Naive thymus-derived CD4-positive, alpha-beta T cell (primary cell): ENCODE measurements around the gene IMPDH1. TPM values are rescaled to one million over a fixed set of nuclear protein-coding genes. Genes with fewer than 3 reads are reported as not detected.

Source experiments
- ATAC-seq: fragments of 150-1000 bp; cut with Tn5 transposase; 2 replicates; pipeline ENCODE4 v1.10.0; 2021; ENCODE audit warnings: mild to moderate bottlenecking, moderate library complexity
- CTCF ChIA-PET: fragments of 350-600 bp; sonication (Branson Sonifier 250); formaldehyde crosslinking; loops from one replicate; lab custom pipeline; 2021; ENCODE audit warnings: antibody characterized with exemption; lab: Charles Lee
- POLR2A ChIA-PET: fragments of 350-600 bp; sonication (Branson Sonifier 250); formaldehyde crosslinking; loops from one replicate; lab custom pipeline; 2021; ENCODE audit warnings: antibody characterized with exemption, inconsistent platforms; lab: Charles Lee
- DNase-seq, 9 donors: peaks; one replicate each; pipeline versions ENCODE4 v3.0.0 to v3.0.0-alpha.2; 2020 to 2022; ENCODE audit warnings: mixed read lengths in 1 of 9
- H3K27ac ChIP-seq: one replicate; pipeline ENCODE4 v1.7.0; 2013; ENCODE audit warnings: mild to moderate bottlenecking, low read depth, low read length, moderate library complexity
- H3K27me3 ChIP-seq, 2 donors: one replicate each; pipeline ENCODE4 v1.7.0; 2013; ENCODE audit warnings: low read length in 2 of 2, mild to moderate bottlenecking in 2 of 2, moderate library complexity in 2 of 2; ENCODE audit not compliant: control insufficient read depth in 2 of 2, insufficient read depth in 2 of 2
- H3K36me3 ChIP-seq, 3 experiments: 1 replicate in 2 of 3; 2 replicates in 1 of 3; pipeline ENCODE4 v1.7.0; 2013; ENCODE audit warnings: low read length in 3 of 3, mild to moderate bottlenecking in 3 of 3, moderate library complexity in 1 of 3; ENCODE audit not compliant: insufficient read depth in 3 of 3, control insufficient read depth in 2 of 3
- H3K4me1 ChIP-seq, 2 donors: one replicate each; pipeline ENCODE4 v1.7.0; 2013; ENCODE audit warnings: low read length in 2 of 2, mild to moderate bottlenecking in 2 of 2, moderate library complexity in 1 of 2; ENCODE audit not compliant: control insufficient read depth in 2 of 2, insufficient read depth in 2 of 2
- H3K4me3 ChIP-seq: 2 replicates; pipeline ENCODE4 v1.7.0; 2013; ENCODE audit warnings: mild to moderate bottlenecking, low read length
- H3K9me3 ChIP-seq, 3 experiments: 1 replicate in 2 of 3; 2 replicates in 1 of 3; pipeline ENCODE4 v1.7.0; 2013; ENCODE audit warnings: low read length in 3 of 3; ENCODE audit not compliant: control insufficient read depth in 2 of 3
- H3K27ac Mint-ChIP-seq, 9 donors: one replicate each; pipeline ENCODE4 v1.8.0; 2020 to 2022; ENCODE audit warnings: mixed read lengths in 9 of 9, mild to moderate bottlenecking in 8 of 9, moderate library complexity in 5 of 9, inconsistent platforms in 2 of 9
- H3K27me3 Mint-ChIP-seq, 5 donors: one replicate each; pipeline ENCODE4 v1.8.0; 2021 to 2022; ENCODE audit warnings: mixed read lengths in 5 of 5, mild to moderate bottlenecking in 1 of 5
- H3K36me3 Mint-ChIP-seq, 5 donors: one replicate each; pipeline ENCODE4 v1.8.0; 2020 to 2022; ENCODE audit warnings: mixed read lengths in 5 of 5, mild to moderate bottlenecking in 3 of 5, inconsistent platforms in 1 of 5
- H3K4me1 Mint-ChIP-seq, 7 donors: one replicate each; pipeline ENCODE4 v1.8.0; 2020 to 2022; ENCODE audit warnings: mixed read lengths in 7 of 7, mild to moderate bottlenecking in 3 of 7, inconsistent platforms in 1 of 7
- H3K4me3 Mint-ChIP-seq, 10 donors: one replicate each; pipeline ENCODE4 v1.8.0; 2020 to 2022; ENCODE audit warnings: mild to moderate bottlenecking in 10 of 10, mixed read lengths in 10 of 10, moderate library complexity in 6 of 10, inconsistent platforms in 2 of 10
- H3K9me3 Mint-ChIP-seq, 11 donors: one replicate each; pipeline ENCODE4 v1.8.0; 2020 to 2022; ENCODE audit warnings: mixed read lengths in 11 of 11, mild to moderate bottlenecking in 4 of 11, inconsistent platforms in 1 of 11, moderate library complexity in 1 of 11
- intact Hi-C, 2 donors: fragments of 100-400 bp; cut with micrococcal nuclease; formaldehyde crosslinking; loops; one replicate each; pipeline ENCODE4 v1.15.1; 2023
- polyA plus RNA-seq, 2 donors: library from polyadenylated mRNA; unstranded; fragments of 300-500 nt; fragmentation: Illumina TruSeq; gene quantifications; one replicate each; pipeline ENCODE4 v1.2.3, GENCODE V29; 2021
- total RNA-seq, 6 experiments: library from RNA in 5 of 6; stranded (reverse) in 5 of 6; gene quantifications; 1 replicate in 5 of 6; 2 replicates in 1 of 6; pipeline ENCODE4 v1.2.3 and lab custom pipeline; 2021 to 2026

IMPDH1 gene
- total and polyA plus RNA-seq, 7 experiments from 2014 or later, result 33.7 to 92.0 (median 44.4) TPM

DNA sequence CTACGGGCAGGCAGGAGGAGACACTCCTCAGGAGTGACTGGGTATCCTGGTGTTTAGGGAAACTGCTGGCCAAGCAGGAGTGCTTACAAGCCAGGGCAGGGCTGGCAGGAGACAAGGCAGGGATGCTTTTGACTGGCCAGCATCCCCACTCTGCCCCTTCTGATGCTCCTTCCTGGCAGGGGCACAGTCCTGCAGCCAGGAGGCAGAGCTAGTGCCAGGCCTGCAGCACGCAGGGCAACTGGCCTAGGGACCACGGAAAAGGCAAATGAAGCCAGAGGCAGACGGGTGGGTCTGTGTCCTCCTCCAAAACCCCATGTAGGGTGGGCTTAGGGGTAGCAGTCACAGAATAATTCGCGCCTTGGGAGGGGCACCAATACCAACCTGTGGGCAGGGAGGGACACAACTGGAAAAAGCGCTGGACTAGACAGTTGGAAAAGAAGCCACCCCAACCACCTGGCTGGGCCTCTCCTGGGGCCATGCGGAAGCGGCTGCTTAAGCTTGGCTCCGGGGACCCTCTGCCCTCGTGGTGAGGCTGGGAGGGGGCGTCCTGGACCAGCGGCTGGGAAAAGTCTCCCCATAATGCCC lies 4.8 kb downstream of the IMPDH1 start:
- peaks cover 0 to 9% (median 0%) of the 10 kb centered on the region in 5 donors for H3K36me3 Mint-ChIP-seq
- intact Hi-C loops, result loop anchor here (1.0 to 10.0 kb wide), 5 partner anchors 62 to 1547 kb away; partner anchors contain the start of genes ARF5 (in 1 of the 2), GCC1 (in 1 of the 2), METTL2B (in 1 of the 2) and RBM28 (in 1 of the 2)
- CTCF ChIA-PET, result interaction anchor here (1.1 to 8.6 kb wide), 3 partner anchors 20 to 55 kb away, joined by 3 to 163 read pairs (median 16); no protein-coding TSS in a partner anchor
- Histone ChIP-seq H3K36me3 (peaks cover 0 to 18% (median 0%) of the 10 kb centered on the region in 3 experiments), H3K27me3 (no peaks in the 10 kb centered on the region), H3K27ac (peak overlapping the region; percentile 66), H3K4me1 (peaks cover 16 to 30% of the 10 kb centered on the region in 2 donors), H3K4me3 (peak overlapping the region; percentile 59), H3K9me3 (no peaks in the 10 kb centered on the region)
- POLR2A ChIA-PET, result interaction anchor here (1.0 kb wide), 1 partner anchor 51 kb away, joined by 3 read pairs; the partner anchor contains the start of gene HILPDA
- H3K9me3 Mint-ChIP-seq, result no peaks in the 10 kb centered on the region
- peak overlapping the region; percentile 36 to 87 (median 79) for H3K27ac Mint-ChIP-seq
- H3K4me1 Mint-ChIP-seq, result peaks cover 30 to 55% (median 52%) of the 10 kb centered on the region in 7 donors
- ATAC-seq (no peak), DNase-seq (peak in 1 of 9 donors; percentile 16)
- H3K27me3 Mint-ChIP-seq, result no peaks in the 10 kb centered on the region
- peak overlapping the region; percentile 75 to 89 (median 84) for H3K4me3 Mint-ChIP-seq

DNA sequence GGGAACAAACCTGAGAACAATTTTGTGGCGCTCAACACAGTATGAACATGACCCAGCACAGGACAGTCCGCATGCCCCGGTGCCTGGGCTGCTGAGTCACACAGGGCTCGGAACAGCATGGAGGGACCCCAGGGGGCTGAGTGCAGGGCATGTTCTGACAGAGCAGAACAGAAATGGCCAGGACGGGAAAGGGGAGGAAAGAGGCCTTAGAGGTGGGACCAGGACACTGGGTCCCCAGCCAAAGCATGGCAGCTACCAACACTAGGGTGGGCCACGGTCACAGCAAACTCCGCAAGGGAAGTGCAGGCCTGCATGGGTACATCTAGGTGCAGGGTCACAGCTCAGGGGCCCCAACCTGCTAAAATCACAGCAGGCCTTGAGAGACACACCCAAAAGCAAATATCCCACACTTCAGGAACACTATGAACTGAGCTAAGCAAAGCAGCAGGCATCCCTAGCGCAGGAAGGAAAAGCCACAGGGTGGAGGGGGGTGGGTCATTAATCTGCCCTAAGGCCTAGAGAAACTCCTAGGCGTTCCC lies 5.6 kb downstream of the IMPDH1 start:
- peak overlapping the region; percentile 59 to 89 (median 81) for H3K4me3 Mint-ChIP-seq
- peaks cover 0 to 13% (median 0%) of the 10 kb centered on the region in 5 donors for H3K36me3 Mint-ChIP-seq
- H3K27ac ChIP-seq, result no peak overlapping the region
- H3K27ac Mint-ChIP-seq, result peak overlapping the region in 8 of 9 donors; percentile 21 to 79 (median 76)
- peaks cover 29 to 54% (median 51%) of the 10 kb centered on the region in 7 donors for H3K4me1 Mint-ChIP-seq
- H3K36me3 ChIP-seq, result peaks cover 0 to 24% (median 0%) of the 10 kb centered on the region in 3 experiments
- H3K4me1 ChIP-seq, result peaks cover 14 to 29% of the 10 kb centered on the region in 2 donors
- no peaks in the 10 kb centered on the region for H3K9me3 Mint-ChIP-seq
- ChIA-PET POLR2A (no interaction called here), CTCF (interaction anchor here (1.1 to 8.6 kb wide), 2 partner anchors 22 to 55 kb away, joined by 3 to 163 read pairs; no protein-coding TSS in a partner anchor)
- DNase-seq, result no peak
- no peak for ATAC-seq
- H3K9me3 ChIP-seq, result no peaks in the 10 kb centered on the region
- no peaks in the 10 kb centered on the region for H3K27me3 Mint-ChIP-seq
- H3K4me3 ChIP-seq, result no peak overlapping the region
- intact Hi-C loops, result loop anchor here in 1 of 2 donors (10.0 kb wide), 1 partner anchor 131 kb away; no protein-coding TSS in a partner anchor
- H3K27me3 ChIP-seq, result no peaks in the 10 kb centered on the region

DNA sequence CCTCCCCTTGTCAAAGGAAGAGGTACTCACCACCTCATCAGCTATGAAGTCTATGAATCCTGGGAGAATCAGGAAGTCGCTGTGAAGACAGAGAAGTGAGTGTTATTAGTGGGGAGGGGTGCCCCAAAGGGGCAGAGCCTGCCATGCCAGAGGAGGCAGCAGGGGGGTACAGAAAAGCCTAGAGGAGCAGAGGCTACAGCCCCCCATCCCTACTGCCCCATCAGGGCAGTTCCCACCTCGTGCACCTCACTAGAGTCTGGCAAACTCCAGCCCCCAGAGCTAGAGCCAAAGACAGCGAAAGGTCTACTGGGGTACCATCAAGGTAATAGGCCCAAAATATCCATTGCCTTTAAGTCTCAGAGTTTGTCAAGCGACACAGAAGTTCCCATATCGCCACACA lies 6.1 kb downstream of the IMPDH1 start:
- Mint-ChIP-seq H3K27me3 (no peaks in the 10 kb centered on the region), H3K27ac (peak overlapping the region in 4 of 9 donors; percentile 11 to 79 (median 72)), H3K9me3 (no peaks in the 10 kb centered on the region), H3K4me3 (peak overlapping the region in 9 of 10 donors; percentile 61 to 89 (median 82)), H3K4me1 (peaks cover 24 to 48% (median 45%) of the 10 kb centered on the region in 7 donors), H3K36me3 (peaks cover 0 to 13% (median 0%) of the 10 kb centered on the region in 5 donors)
- Histone ChIP-seq H3K9me3 (no peaks in the 10 kb centered on the region), H3K4me3 (no peak overlapping the region), H3K27ac (no peak overlapping the region), H3K36me3 (peaks cover 0 to 24% (median 0%) of the 10 kb centered on the region in 3 experiments), H3K27me3 (no peaks in the 10 kb centered on the region), H3K4me1 (peaks cover 11 to 23% of the 10 kb centered on the region in 2 donors)
- intact Hi-C loops, result loop anchor here in 1 of 2 donors (10.0 kb wide), 1 partner anchor 131 kb away; no protein-coding TSS in a partner anchor
- POLR2A ChIA-PET, result interaction anchor here (0.7 kb wide), 1 partner anchor 855 kb away, joined by 5 read pairs; no protein-coding TSS in a partner anchor
- ATAC-seq, result no peak
- no peak for DNase-seq
- CTCF ChIA-PET, result interaction anchor here (1.0 to 8.6 kb wide), 3 partner anchors 23 to 56 kb away, joined by 3 to 163 read pairs (median 4); no protein-coding TSS in a partner anchor

DNA sequence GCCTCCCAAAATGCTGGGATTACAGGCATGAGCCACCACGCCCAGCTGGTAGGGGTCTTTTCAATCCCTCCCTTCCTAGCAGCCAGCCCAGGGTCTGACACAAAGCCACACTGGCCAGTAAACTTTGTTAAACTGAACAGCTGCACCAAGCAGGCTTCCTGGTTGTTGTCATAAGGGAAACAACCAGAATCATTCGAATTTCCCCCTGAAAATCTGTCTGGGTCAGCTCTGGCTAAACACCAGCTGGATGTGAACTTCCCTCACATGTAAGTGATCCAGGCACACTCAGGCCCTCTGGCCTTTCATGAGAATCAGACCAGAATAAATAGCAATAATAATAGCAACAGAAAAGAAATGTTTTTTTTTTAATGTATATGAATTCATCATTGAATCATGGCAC lies 7.4 kb downstream of the IMPDH1 start:
- H3K4me1 Mint-ChIP-seq, result peaks cover 18 to 38% (median 35%) of the 10 kb centered on the region in 7 donors
- Histone ChIP-seq H3K9me3 (no peaks in the 10 kb centered on the region), H3K4me3 (no peak overlapping the region), H3K27ac (no peak overlapping the region), H3K4me1 (peaks cover 11 to 17% of the 10 kb centered on the region in 2 donors), H3K27me3 (no peaks in the 10 kb centered on the region), H3K36me3 (peaks cover 3 to 35% (median 4%) of the 10 kb centered on the region in 3 experiments)
- POLR2A ChIA-PET, result interaction anchor here (0.9 kb wide), 1 partner anchor 14 kb away, joined by 5 read pairs; no protein-coding TSS in a partner anchor
- H3K9me3 Mint-ChIP-seq, result no peaks in the 10 kb centered on the region
- no peak for DNase-seq
- intact Hi-C loops, result loop anchor here in 1 of 2 donors (10.0 kb wide), 1 partner anchor 132 kb away; no protein-coding TSS in a partner anchor
- H3K27ac Mint-ChIP-seq, result peak overlapping the region in 3 of 9 donors; percentile 21 to 83 (median 72)
- H3K27me3 Mint-ChIP-seq, result no peaks in the 10 kb centered on the region
- no peak overlapping the region for H3K4me3 Mint-ChIP-seq
- CTCF ChIA-PET, result interaction anchor here (0.7 to 8.6 kb wide), 3 partner anchors 16 to 55 kb away, joined by 3 to 163 read pairs (median 5); no protein-coding TSS in a partner anchor
- peaks cover 3 to 20% (median 8%) of the 10 kb centered on the region in 5 donors for H3K36me3 Mint-ChIP-seq
- ATAC-seq, result no peak

DNA sequence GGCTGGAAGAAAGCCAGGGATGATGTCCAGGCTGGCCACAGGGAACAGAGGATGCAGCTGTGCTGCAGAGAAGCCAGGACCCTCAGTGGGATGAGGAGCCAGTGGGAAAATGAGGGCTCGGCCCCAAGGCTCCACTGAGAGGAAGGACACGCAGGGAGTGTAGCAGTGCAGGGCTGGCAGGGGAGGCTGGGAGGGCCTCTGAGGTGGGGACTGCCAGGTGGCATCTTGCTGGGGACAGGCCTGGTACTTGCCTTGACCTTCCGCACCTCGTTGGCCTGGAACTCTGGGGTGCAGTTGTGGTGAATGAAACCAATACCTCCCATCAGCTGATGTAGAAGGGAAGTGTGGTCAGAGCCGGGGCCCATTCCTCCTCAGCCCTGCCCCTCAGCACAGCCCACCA lies 9.2 kb downstream of the IMPDH1 start:
- intact Hi-C loops, result loop anchor here in 1 of 2 donors (10.0 kb wide), 1 partner anchor 134 kb away; no protein-coding TSS in a partner anchor
- Histone ChIP-seq H3K9me3 (no peaks in the 10 kb centered on the region), H3K27me3 (no peaks in the 10 kb centered on the region), H3K27ac (no peak overlapping the region), H3K4me3 (no peak overlapping the region), H3K36me3 (peaks cover 3 to 53% (median 4%) of the 10 kb centered on the region in 3 experiments), H3K4me1 (peaks cover 9 to 11% of the 10 kb centered on the region in 2 donors)
- Mint-ChIP-seq H3K9me3 (no peaks in the 10 kb centered on the region), H3K27ac (no peak overlapping the region), H3K4me3 (no peak overlapping the region), H3K36me3 (peaks cover 3 to 26% (median 13%) of the 10 kb centered on the region in 5 donors), H3K27me3 (no peaks in the 10 kb centered on the region), H3K4me1 (peaks cover 18 to 25% (median 23%) of the 10 kb centered on the region in 7 donors)
- DNase-seq (no peak), ATAC-seq (no peak)
- ChIA-PET CTCF (interaction anchor here (0.5 to 8.6 kb wide), 5 partner anchors 14 to 60 kb away, joined by 3 to 163 read pairs (median 9); no protein-coding TSS in a partner anchor), POLR2A (interaction anchor here (1.6 to 3.2 kb wide), 2 partner anchors 8 to 24 kb away, joined by 7 to 14 read pairs; no protein-coding TSS in a partner anchor)

DNA sequence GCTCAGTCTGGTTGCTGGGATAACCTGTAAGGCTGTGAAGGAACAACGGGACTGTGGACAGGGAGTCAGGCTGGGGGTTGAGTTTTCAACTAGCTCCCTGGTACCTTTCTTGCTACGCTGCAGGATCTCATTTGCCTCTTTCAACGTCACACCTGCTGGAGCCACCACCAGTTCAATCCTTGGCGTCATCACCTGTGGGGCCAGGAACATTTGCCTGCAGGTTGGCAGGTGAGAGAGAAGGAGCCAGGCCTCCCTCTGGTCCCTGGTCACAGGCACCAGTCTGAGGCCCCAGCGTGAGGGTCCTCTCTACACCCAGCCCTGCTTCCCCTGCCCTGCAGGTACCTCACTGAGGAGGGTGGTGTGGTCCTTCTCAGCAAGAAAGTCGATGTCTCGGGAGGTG lies 9.8 kb downstream of the IMPDH1 start:
- POLR2A ChIA-PET, result interaction anchor here (0.6 to 3.2 kb wide), 4 partner anchors 9 to 380 kb away, joined by 3 to 14 read pairs (median 6); no protein-coding TSS in a partner anchor
- CTCF ChIA-PET, result interaction anchor here (0.5 to 8.6 kb wide), 9 partner anchors 9 to 60 kb away, joined by 3 to 163 read pairs (median 9); partner anchors contain the start of gene IMPDH1
- peaks cover 3 to 59% (median 4%) of the 10 kb centered on the region in 3 experiments for H3K36me3 ChIP-seq
- intact Hi-C loops, result loop anchor here in 1 of 2 donors (10.0 kb wide), 1 partner anchor 135 kb away; no protein-coding TSS in a partner anchor
- Mint-ChIP-seq H3K27me3 (no peaks in the 10 kb centered on the region), H3K9me3 (no peaks in the 10 kb centered on the region), H3K36me3 (peaks cover 3 to 26% (median 13%) of the 10 kb centered on the region in 5 donors), H3K4me3 (no peak overlapping the region), H3K4me1 (peaks cover 17 to 24% (median 22%) of the 10 kb centered on the region in 7 donors), H3K27ac (no peak overlapping the region)
- H3K27ac ChIP-seq, result no peak overlapping the region
- no peak for DNase-seq
- H3K4me1 ChIP-seq, result peaks cover 7 to 8% of the 10 kb centered on the region in 2 donors
- H3K9me3 ChIP-seq, result no peaks in the 10 kb centered on the region
- no peak for ATAC-seq
- no peak overlapping the region for H3K4me3 ChIP-seq
- no peaks in the 10 kb centered on the region for H3K27me3 ChIP-seq
